Mesenchymal stem cell (in vitro differentiated cells and primary cell): ENCODE results near the gene HOXC5.

Experiments
- DNase-seq: peaks from one replicate; pipeline ENCODE4 v3.0.0-alpha.2; 2013
- H2AFZ ChIP-seq: one replicate; pipeline ENCODE4 v1.6.1; 2013; ENCODE audit warnings: low read depth, mild to moderate bottlenecking, control low read depth, inconsistent platforms, low read length, moderate library complexity
- H2AK5ac ChIP-seq: 2 replicates; pipeline ENCODE4 v1.6.1; 2013; ENCODE audit warnings: low read length, moderate library complexity, mild to moderate bottlenecking, inconsistent platforms; ENCODE audit not compliant: severe bottlenecking
- H2BK120ac ChIP-seq: one replicate; pipeline ENCODE4 v1.6.1; 2013; ENCODE audit warnings: low read depth, mild to moderate bottlenecking, inconsistent platforms, low read length, moderate library complexity
- H2BK12ac ChIP-seq, 2 experiments: one replicate each; pipeline ENCODE4 v1.6.1; 2013; ENCODE audit warnings: inconsistent platforms in 2 of 2, low read length in 2 of 2, mild to moderate bottlenecking in 2 of 2, moderate library complexity in 2 of 2, control low read depth in 1 of 2
- H2BK15ac ChIP-seq: one replicate; pipeline ENCODE4 v1.6.1; 2013; ENCODE audit warnings: mild to moderate bottlenecking, low read depth, inconsistent platforms; ENCODE audit not compliant: poor library complexity, severe bottlenecking
- H2BK5ac ChIP-seq: 2 replicates; pipeline ENCODE4 v1.6.1; 2013; ENCODE audit warnings: low read depth, mild to moderate bottlenecking, low read length, control low read depth, inconsistent platforms; ENCODE audit not compliant: poor library complexity, severe bottlenecking
- H3K14ac ChIP-seq, 2 experiments: one replicate each; pipeline ENCODE4 v1.6.1; 2013; ENCODE audit warnings: inconsistent platforms in 2 of 2, low read length in 2 of 2, control low read depth in 1 of 2, mild to moderate bottlenecking in 1 of 2, moderate library complexity in 1 of 2
- H3K18ac ChIP-seq, 2 experiments: one replicate each; pipeline ENCODE4 v1.6.1; 2013; ENCODE audit warnings: inconsistent platforms in 2 of 2, low read length in 2 of 2, control low read depth in 1 of 2, low read depth in 1 of 2, mild to moderate bottlenecking in 1 of 2
- H3K23ac ChIP-seq, 2 experiments: one replicate each; pipeline ENCODE4 v1.6.1; 2013; ENCODE audit warnings: inconsistent platforms in 2 of 2, low read length in 2 of 2, mild to moderate bottlenecking in 2 of 2, moderate library complexity in 2 of 2, control low read depth in 1 of 2
- H3K27ac ChIP-seq: 2 replicates; pipeline ENCODE4 v1.5.1; 2013; ENCODE audit warnings: mild to moderate bottlenecking, moderate library complexity, low read length, control low read depth, inconsistent platforms; ENCODE audit not compliant: poor library complexity, severe bottlenecking
- H3K27me3 ChIP-seq, 2 experiments: 2 replicates each; pipeline versions ENCODE4 v1.6.1 to v1.7.0; 2013; ENCODE audit warnings: low read length in 2 of 2, mild to moderate bottlenecking in 2 of 2, moderate library complexity in 2 of 2, control low read depth in 1 of 2, inconsistent platforms in 1 of 2; ENCODE audit not compliant: control insufficient read depth in 1 of 2, insufficient read depth in 1 of 2
- H3K36me3 ChIP-seq, 2 experiments: 2 replicates each; pipeline versions ENCODE4 v1.6.1 to v1.7.0; 2013; ENCODE audit warnings: low read length in 2 of 2, control low read depth in 1 of 2, inconsistent platforms in 1 of 2, low read depth in 1 of 2, mild to moderate bottlenecking in 1 of 2; ENCODE audit not compliant: insufficient read depth in 2 of 2, control insufficient read depth in 1 of 2
- H3K4ac ChIP-seq, 2 experiments: one replicate each; pipeline ENCODE4 v1.6.1; 2013; ENCODE audit warnings: inconsistent platforms in 2 of 2, low read length in 2 of 2, mild to moderate bottlenecking in 2 of 2, moderate library complexity in 2 of 2, control low read depth in 1 of 2, low read depth in 1 of 2
- H3K4me1 ChIP-seq: 2 replicates; pipeline ENCODE4 v1.6.1; 2013; ENCODE audit warnings: low read depth, low read length, control low read depth; ENCODE audit not compliant: control insufficient read depth, insufficient read depth
- H3K4me2 ChIP-seq: 2 replicates; pipeline ENCODE4 v1.6.1; 2013; ENCODE audit warnings: low read length, mild to moderate bottlenecking, inconsistent platforms; ENCODE audit not compliant: poor library complexity, severe bottlenecking
- H3K4me3 ChIP-seq, 2 experiments: 2 replicates each; pipeline versions ENCODE4 v1.5.1 to v1.7.0; 2013; ENCODE audit warnings: low read length in 2 of 2, mild to moderate bottlenecking in 2 of 2, control low read depth in 1 of 2, low read depth in 1 of 2; ENCODE audit not compliant: insufficient read depth in 1 of 2
- H3K79me1 ChIP-seq: replicated peaks from 2 replicates; pipeline ENCODE4 v1.6.1; 2013; ENCODE audit warnings: mild to moderate bottlenecking, control low read depth, low read length, inconsistent platforms; ENCODE audit not compliant: poor library complexity, severe bottlenecking
- H3K9ac ChIP-seq: 2 replicates; pipeline ENCODE4 v1.7.0; 2013; ENCODE audit warnings: mild to moderate bottlenecking, low read length, moderate library complexity
- H3K9me3 ChIP-seq: 2 replicates; pipeline ENCODE4 v1.7.0; 2013; ENCODE audit warnings: mild to moderate bottlenecking, low read length; ENCODE audit not compliant: control insufficient read depth
- H4K8ac ChIP-seq: one replicate; pipeline ENCODE4 v1.6.1; 2013; ENCODE audit warnings: inconsistent platforms, mild to moderate bottlenecking, low read length, moderate library complexity
- H4K91ac ChIP-seq: one replicate; pipeline ENCODE4 v1.6.1; 2013; ENCODE audit warnings: mild to moderate bottlenecking, low read length, inconsistent platforms
- WGBS: methylation state at CpG from one replicate; pipeline ENCODE4 v1.1.7; 2013; ENCODE audit warnings: mixed read lengths; 5-methylcytosine and 5-hydroxymethylcytosine counted together

The HOXC5 gene

GRCh38 chr12:54021432-54022013, 11.3 kb upstream of the HOXC5 start:
- Histone ChIP-seq H3K9ac (peak overlapping the region; percentile 96), H3K18ac (peak overlapping the region; percentile 93 to 96), H3K9me3 (no peaks in the 10 kb centered on the region), H4K8ac (peak overlapping the region; percentile 90), H2BK5ac (peak overlapping the region; percentile 39), H3K23ac (peak overlapping the region in 1 of 2 experiments; percentile 29), H3K27me3 (peaks cover 0 to 3% of the 10 kb centered on the region in 2 experiments), H3K14ac (no peak overlapping the region), H2BK12ac (peak overlapping the region; percentile 45 to 61), H4K91ac (peak overlapping the region; percentile 48), H3K4me3 (peak overlapping the region; percentile 50 to 86), H3K4me2 (peak overlapping the region; percentile 93), H3K79me1 (no peaks in the 10 kb centered on the region), H3K27ac (peak overlapping the region; percentile 93), H2AFZ (no peak overlapping the region), H3K36me3 (no peaks in the 10 kb centered on the region), H2BK120ac (peak overlapping the region; percentile 94), H3K4ac (peak overlapping the region; percentile 71 to 94), H3K4me1 (peaks cover 31% of the 10 kb centered on the region), H2AK5ac (peak overlapping the region; percentile 19), H2BK15ac (no peak overlapping the region)
- DNase-seq = peak; percentile 76
- 27% methylated on average over 5 of the region's 16 CpGs for WGBS

DNA sequence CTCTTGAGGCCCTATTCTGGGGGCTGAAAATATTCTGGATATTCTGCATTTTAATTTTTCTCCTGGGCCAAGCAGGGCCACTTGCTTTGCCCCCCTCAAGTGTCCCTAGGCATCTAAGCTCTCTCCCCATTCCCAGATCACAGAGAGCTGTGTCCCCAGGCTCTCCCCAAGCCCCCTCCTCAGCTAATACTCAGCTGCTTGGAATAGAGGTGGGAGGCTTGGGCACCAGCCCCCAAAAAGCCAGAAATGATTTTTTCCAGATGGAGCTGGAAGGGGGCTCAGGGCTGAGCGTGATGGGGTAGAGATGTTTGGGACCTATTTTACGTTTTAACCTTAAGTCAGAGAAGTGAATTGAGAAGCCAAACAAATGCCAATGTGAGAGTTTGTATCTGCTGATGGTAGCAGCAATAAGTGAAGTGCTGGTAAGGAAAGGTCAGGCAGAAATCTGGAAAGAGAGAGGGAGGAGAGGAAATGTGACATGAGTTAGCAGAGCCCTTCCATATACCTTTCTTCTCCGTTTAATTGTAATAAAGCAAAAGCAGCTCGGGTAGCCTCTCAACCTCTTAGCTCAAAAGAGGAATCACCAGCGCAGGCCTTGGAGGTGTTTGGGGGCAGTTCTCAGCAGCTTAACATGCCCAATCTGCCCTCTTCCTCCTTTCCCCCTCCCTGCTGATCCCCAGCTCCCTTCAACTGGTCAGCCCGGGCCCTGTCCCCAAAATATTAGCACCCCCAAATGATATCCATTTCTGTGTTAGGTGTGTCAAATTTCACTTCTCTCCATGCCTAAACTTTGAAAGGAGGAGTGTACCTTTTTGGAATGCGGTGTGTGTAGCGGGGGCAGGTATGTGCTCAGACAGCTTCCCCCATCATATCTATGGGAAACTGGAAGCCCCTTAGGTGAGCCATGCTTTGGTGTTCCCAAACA, 9.6 kb upstream of the HOXC5 start:
- H2BK5ac ChIP-seq = peak overlapping the region; percentile 15
- peak overlapping the region; percentile 80 for H2BK15ac ChIP-seq
- peak overlapping the region; percentile 34 for H4K91ac ChIP-seq
- H3K27ac ChIP-seq = peak overlapping the region; percentile 80
- peak overlapping the region; percentile 86 for H2BK120ac ChIP-seq
- H3K14ac ChIP-seq = peak overlapping the region in 1 of 2 experiments; percentile 79
- H3K23ac ChIP-seq = peak overlapping the region in 1 of 2 experiments; percentile 93
- H4K8ac ChIP-seq = peak overlapping the region; percentile 27
- peaks cover 0 to 3% of the 10 kb centered on the region in 2 experiments for H3K27me3 ChIP-seq
- 34% methylated on average over 7 of the region's 8 CpGs for WGBS
- H3K4ac ChIP-seq = peak overlapping the region; percentile 70 to 78
- peak overlapping the region in 1 of 2 experiments; percentile 86 for H3K4me3 ChIP-seq
- no peaks in the 10 kb centered on the region for H3K9me3 ChIP-seq
- H3K36me3 ChIP-seq = peaks cover 0 to 4% of the 10 kb centered on the region in 2 experiments
- H3K79me1 ChIP-seq = no peaks in the 10 kb centered on the region
- H2BK12ac ChIP-seq = peak overlapping the region in 1 of 2 experiments; percentile 39
- H3K18ac ChIP-seq = peak overlapping the region; percentile 75 to 79
- DNase-seq = no peak
- H2AK5ac ChIP-seq = peak overlapping the region; percentile 80
- H3K4me1 ChIP-seq = peaks cover 37% of the 10 kb centered on the region
- H2AFZ ChIP-seq = no peak overlapping the region
- H3K9ac ChIP-seq = peak overlapping the region; percentile 96
- H3K4me2 ChIP-seq = peak overlapping the region; percentile 57

DNA sequence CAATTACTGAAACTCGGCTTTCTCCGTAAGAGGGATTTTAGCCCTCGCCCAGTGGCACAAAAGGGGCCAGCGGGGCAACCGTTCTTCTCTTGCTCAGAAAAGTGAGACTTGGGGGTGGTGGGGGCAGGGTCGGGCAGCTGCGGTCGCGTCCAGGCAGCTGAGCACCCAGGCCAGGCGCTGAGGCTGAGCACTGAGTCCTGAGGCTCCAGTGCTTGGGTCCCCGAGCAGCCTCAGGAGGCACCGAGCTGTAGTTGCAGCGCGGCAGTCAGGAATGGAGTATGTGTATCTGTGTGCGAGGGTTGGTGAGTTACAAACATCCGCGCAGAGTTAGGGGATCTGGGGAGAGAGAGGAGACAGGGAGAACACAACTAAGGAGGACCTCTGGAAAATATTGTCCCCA, 8.7 kb upstream of the HOXC5 start:
- 6% methylated on average over 16 of the region's 17 CpGs for WGBS
- no peak overlapping the region for H2AK5ac ChIP-seq
- peak overlapping the region; percentile 86 for H3K18ac ChIP-seq
- DNase-seq = peak; percentile 55
- H3K9ac ChIP-seq = peak overlapping the region; percentile 96
- H2BK12ac ChIP-seq = peak overlapping the region; percentile 51 to 61
- H4K8ac ChIP-seq = peak overlapping the region; percentile 89
- H2BK15ac ChIP-seq = peak overlapping the region; percentile 36
- peak overlapping the region; percentile 65 for H3K27ac ChIP-seq
- H3K36me3 ChIP-seq = peaks cover 4% of the 10 kb centered on the region in 2 experiments
- peak overlapping the region; percentile 44 for H2BK120ac ChIP-seq
- peak overlapping the region in 1 of 2 experiments; percentile 55 for H3K14ac ChIP-seq
- H3K9me3 ChIP-seq = no peaks in the 10 kb centered on the region
- H2BK5ac ChIP-seq = no peak overlapping the region
- H3K4me1 ChIP-seq = peaks cover 36% of the 10 kb centered on the region
- H3K4me2 ChIP-seq = peak overlapping the region; percentile 40
- H3K23ac ChIP-seq = peak overlapping the region in 1 of 2 experiments; percentile 12
- H3K4ac ChIP-seq = peak overlapping the region; percentile 88 to 92
- peaks cover 0 to 3% of the 10 kb centered on the region in 2 experiments for H3K27me3 ChIP-seq
- H3K4me3 ChIP-seq = peak overlapping the region in 1 of 2 experiments; percentile 86
- H4K91ac ChIP-seq = peak overlapping the region; percentile 93
- H3K79me1 ChIP-seq = no peaks in the 10 kb centered on the region
- H2AFZ ChIP-seq = no peak overlapping the region
